ENCODE data around the gene ITPR3. TPM values are rescaled to one million over a fixed set of nuclear protein-coding genes. Genes with fewer than 3 reads are reported as not detected.

ITPR3 gene
- total RNA-seq, 4 donors from 2014 or later: 76.8 to 101 (median 93.9) TPM

DNA sequence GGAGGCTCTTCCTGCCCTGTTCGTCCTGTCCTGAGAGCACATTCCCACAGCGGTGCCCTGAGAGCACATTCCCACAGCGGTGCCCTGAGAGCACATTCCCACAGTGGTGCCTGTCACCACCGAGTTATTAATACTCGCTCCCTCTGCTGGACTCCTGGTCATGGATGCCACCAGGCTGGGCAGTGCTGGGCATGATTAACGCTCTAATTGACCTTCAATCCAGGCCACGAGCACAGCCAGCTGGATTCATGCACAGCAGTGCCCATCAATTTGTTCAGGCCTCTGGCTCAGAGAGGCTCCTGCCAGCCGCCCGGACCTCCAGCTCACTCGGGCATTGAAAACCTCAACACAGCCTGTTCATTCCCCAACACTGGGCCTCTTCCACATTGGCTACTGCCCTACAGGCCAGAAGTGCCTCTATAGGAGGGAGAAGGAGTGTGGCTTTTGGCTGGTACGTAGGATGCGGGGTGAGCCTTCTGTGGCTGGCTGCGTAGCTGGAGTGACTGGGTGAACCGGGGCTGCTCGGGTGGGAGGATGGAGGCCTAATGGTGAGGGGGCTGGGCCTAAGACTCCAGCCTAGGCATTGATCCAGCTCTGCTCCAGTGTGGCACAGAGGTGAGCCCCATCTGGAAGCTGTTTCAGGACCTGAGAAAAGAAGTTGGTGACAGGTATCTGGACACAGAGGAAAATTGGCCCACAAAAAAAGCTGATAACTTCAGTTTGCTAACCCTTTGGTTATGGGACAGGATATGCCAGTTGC lies 116.3 kb downstream of the ITPR3 start:
- TF ChIP-seq EP300 (IDR thresholded peaks at IDR 0.05) (no peak), POLR2A (IDR thresholded peaks at IDR 0.05) (no peak)
- TF ChIP-seq, protein P1, sequence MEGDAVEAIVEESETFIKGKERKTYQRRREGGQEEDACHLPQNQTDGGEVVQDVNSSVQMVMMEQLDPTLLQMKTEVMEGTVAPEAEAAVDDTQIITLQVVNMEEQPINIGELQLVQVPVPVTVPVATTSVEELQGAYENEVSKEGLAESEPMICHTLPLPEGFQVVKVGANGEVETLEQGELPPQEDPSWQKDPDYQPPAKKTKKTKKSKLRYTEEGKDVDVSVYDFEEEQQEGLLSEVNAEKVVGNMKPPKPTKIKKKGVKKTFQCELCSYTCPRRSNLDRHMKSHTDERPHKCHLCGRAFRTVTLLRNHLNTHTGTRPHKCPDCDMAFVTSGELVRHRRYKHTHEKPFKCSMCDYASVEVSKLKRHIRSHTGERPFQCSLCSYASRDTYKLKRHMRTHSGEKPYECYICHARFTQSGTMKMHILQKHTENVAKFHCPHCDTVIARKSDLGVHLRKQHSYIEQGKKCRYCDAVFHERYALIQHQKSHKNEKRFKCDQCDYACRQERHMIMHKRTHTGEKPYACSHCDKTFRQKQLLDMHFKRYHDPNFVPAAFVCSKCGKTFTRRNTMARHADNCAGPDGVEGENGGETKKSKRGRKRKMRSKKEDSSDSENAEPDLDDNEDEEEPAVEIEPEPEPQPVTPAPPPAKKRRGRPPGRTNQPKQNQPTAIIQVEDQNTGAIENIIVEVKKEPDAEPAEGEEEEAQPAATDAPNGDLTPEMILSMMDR (IDR thresholded peaks at IDR 0.05): no peak
- Histone ChIP-seq H3K36me3 (no peaks in the 10 kb centered on the region), H3K27me3 (no peaks in the 10 kb centered on the region), H3K4me3 (no peak overlapping the region), H3K4me1 (no peaks in the 10 kb centered on the region), H3K9me3 (no peaks in the 10 kb centered on the region), H3K27ac (no peak overlapping the region)
- 75 to 76% methylated on average over 12 to 15 of the region's 15 CpGs for WGBS, 2 donors
- no peak for DNase-seq (ENCODE audit: low spot score in 2 of 2)

- DNase-seq (ENCODE audit: low spot score in 2 of 2): no peak
- Histone ChIP-seq H3K27me3 (no peaks in the 10 kb centered on the region), H3K9me3 (no peaks in the 10 kb centered on the region), H3K4me1 (no peaks in the 10 kb centered on the region), H3K4me3 (no peak overlapping the region), H3K27ac (no peak overlapping the region), H3K36me3 (no peaks in the 10 kb centered on the region)
- WGBS, 2 donors: 93 to 94% methylated on average over 8 to 9 of the region's 9 CpGs
- TF ChIP-seq, protein P1 (IDR thresholded peaks at IDR 0.05): no peak
- TF ChIP-seq POLR2A (IDR thresholded peaks at IDR 0.05) (no peak), EP300 (IDR thresholded peaks at IDR 0.05) (no peak)
Measured at GRCh38 chr6:33738153-33738552, 117.0 kb downstream of the ITPR3 start.

DNA sequence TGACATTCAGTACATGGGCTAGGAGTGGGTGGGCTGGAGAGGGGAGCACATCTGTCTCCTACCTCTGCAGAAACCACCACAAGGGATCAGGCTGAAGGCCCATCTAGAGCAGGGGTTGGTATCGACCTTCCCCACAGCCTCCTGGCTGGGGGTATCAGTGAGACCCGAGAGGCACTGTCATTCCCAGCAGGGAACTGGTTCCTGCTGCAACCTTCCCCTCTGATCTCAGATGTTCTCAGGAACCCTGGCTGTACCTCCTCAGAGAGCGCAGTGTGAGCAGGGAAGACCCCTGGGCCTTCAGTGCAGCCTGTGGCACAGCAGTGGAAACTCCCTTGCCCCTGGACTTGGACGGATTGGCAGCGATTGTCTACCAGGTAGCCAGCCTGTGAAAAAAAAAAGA lies 117.8 kb downstream of the ITPR3 start:
- H3K36me3 ChIP-seq: no peaks in the 10 kb centered on the region
- no peak overlapping the region for H3K27ac ChIP-seq

GRCh38 chr6:33739571-33739970 lies 118.4 kb downstream of the ITPR3 start:
- H3K4me3 ChIP-seq: no peak overlapping the region
- TF ChIP-seq POLR2A (IDR thresholded peaks at IDR 0.05) (no peak), EP300 (IDR thresholded peaks at IDR 0.05) (no peak)
- TF ChIP-seq, protein P1 (IDR thresholded peaks at IDR 0.05): no peak
- no peak overlapping the region for H3K27ac ChIP-seq
- H3K4me1 ChIP-seq: peaks cover 0 to 7% (median under 1%) of the 10 kb centered on the region in 4 donors
- WGBS, 2 donors: 66 to 73% methylated on average over 5 of the region's 5 CpGs
- no peak for DNase-seq (ENCODE audit: low spot score in 2 of 2)
- no peaks in the 10 kb centered on the region for H3K27me3 ChIP-seq
- H3K36me3 ChIP-seq: no peaks in the 10 kb centered on the region
- H3K9me3 ChIP-seq: no peaks in the 10 kb centered on the region

More for the DNA sequence above, 117.8 kb downstream of the ITPR3 start:
- WGBS, 2 donors: 83 to 96% methylated on average over 4 to 5 of the region's 5 CpGs
- TF ChIP-seq POLR2A (IDR thresholded peaks at IDR 0.05) (no peak), EP300 (IDR thresholded peaks at IDR 0.05) (no peak)
- TF ChIP-seq, protein P1 (IDR thresholded peaks at IDR 0.05): no peak
- H3K4me1 ChIP-seq: no peaks in the 10 kb centered on the region
- H3K27me3 ChIP-seq: no peaks in the 10 kb centered on the region
- no peak overlapping the region for H3K4me3 ChIP-seq
- DNase-seq (ENCODE audit: low spot score in 2 of 2): no peak
- H3K9me3 ChIP-seq: no peaks in the 10 kb centered on the region

- no peak overlapping the region for H3K4me3 ChIP-seq
- TF ChIP-seq POLR2A (IDR thresholded peaks at IDR 0.05) (no peak), EP300 (IDR thresholded peaks at IDR 0.05) (no peak)
- TF ChIP-seq, protein P1 (IDR thresholded peaks at IDR 0.05): no peak
- H3K4me1 ChIP-seq: peaks cover 0 to 13% (median 3%) of the 10 kb centered on the region in 4 donors
- H3K27me3 ChIP-seq: no peaks in the 10 kb centered on the region
- no peaks in the 10 kb centered on the region for H3K9me3 ChIP-seq
- H3K27ac ChIP-seq: no peak overlapping the region
- DNase-seq (ENCODE audit: low spot score in 2 of 2): no peak
- 72 to 83% methylated on average over 6 of the region's 6 CpGs for WGBS, 2 donors
- no peaks in the 10 kb centered on the region for H3K36me3 ChIP-seq
Measured at GRCh38 chr6:33740204-33740608, 119.1 kb downstream of the ITPR3 start.
